IMR-90 (cell line): ENCODE data around the gene IL2RG. TPM values are rescaled to one million over a fixed set of nuclear protein-coding genes. Genes with fewer than 3 reads are reported as not detected.

ENCODE experiments used
- ATAC-seq: fragments of 200-7000 bp; cut with Tn5 transposase; 2 replicates; pipeline ENCODE4 v1.9.1; 2020; ENCODE audit warnings: low read depth, mild to moderate bottlenecking, moderate library complexity
- BruUV-seq: library from RNA; stranded (reverse); fragments of 400-500 nt; replicated peaks from 2 replicates; lab custom pipeline; 2021; lab: Mats Ljungman, UMichigan
- CTCF ChIA-PET: fragments of 300-600 bp; formaldehyde crosslinking; extraction: SDS; loops from one replicate; lab custom pipeline; 2021; ENCODE audit warnings: antibody characterized with exemption; lab: Yijun Ruan, JAX
- POLR2A ChIA-PET: fragments of 300-600 bp; sonication (Branson Sonifier 250); formaldehyde crosslinking; loops from one replicate; lab custom pipeline; 2022; ENCODE audit warnings: antibody characterized with exemption; ENCODE audit not compliant: unreplicated experiment; lab: Charles Lee
- DNase-seq: peaks from one replicate; pipeline ENCODE4 v3.0.0; 2013
- H2AFZ ChIP-seq: replicated peaks from 2 replicates; pipeline ENCODE3; 2013; ENCODE audit warnings: low read length, mild to moderate bottlenecking; ENCODE audit not compliant: poor library complexity
- H2AK5ac ChIP-seq: 2 replicates; pipeline ENCODE4 v1.6.1; 2013; ENCODE audit warnings: low read depth, low read length, inconsistent platforms
- H2AK9ac ChIP-seq: replicated peaks from 2 replicates; pipeline ENCODE3; 2013; ENCODE audit warnings: mild to moderate bottlenecking, low read depth, low read length, moderate library complexity; ENCODE audit not compliant: poor library complexity
- H2BK120ac ChIP-seq: 2 replicates; pipeline ENCODE4 v1.6.1; 2013; ENCODE audit warnings: low read depth, low read length, inconsistent platforms
- H2BK15ac ChIP-seq: 3 replicates; pipeline ENCODE4 v1.6.1; 2013; ENCODE audit warnings: low read depth, low read length, inconsistent platforms
- H2BK20ac ChIP-seq: 2 replicates; pipeline ENCODE4 v1.6.1; 2013; ENCODE audit warnings: low read depth, mild to moderate bottlenecking, inconsistent platforms, low read length, moderate library complexity
- H2BK5ac ChIP-seq: 2 replicates; pipeline ENCODE4 v1.6.1; 2013; ENCODE audit warnings: mild to moderate bottlenecking, low read depth, low read length, inconsistent platforms; ENCODE audit not compliant: poor library complexity, severe bottlenecking
- H3K14ac ChIP-seq: replicated peaks from 2 replicates; pipeline ENCODE4 v1.6.1; 2013; ENCODE audit warnings: low read depth, low read length, inconsistent platforms
- H3K18ac ChIP-seq: 2 replicates; pipeline ENCODE4 v1.6.1; 2013; ENCODE audit warnings: low read depth, low read length, control low read depth
- H3K23ac ChIP-seq: 2 replicates; pipeline ENCODE4 v1.6.1; 2013; ENCODE audit warnings: low read depth, low read length, inconsistent platforms
- H3K27ac ChIP-seq: 2 replicates; pipeline ENCODE4 v1.5.1; 2013; ENCODE audit warnings: mild to moderate bottlenecking, control low read depth, low read length; ENCODE audit not compliant: insufficient read depth
- H3K27me3 ChIP-seq: 2 replicates; pipeline ENCODE4 v1.6.1; 2013; ENCODE audit warnings: low read length; ENCODE audit not compliant: control insufficient read depth, insufficient read depth
- H3K36me3 ChIP-seq: 2 replicates; pipeline ENCODE4 v1.6.1; 2013; ENCODE audit warnings: low read length, mixed read lengths; ENCODE audit not compliant: control insufficient read depth, insufficient read depth
- H3K4ac ChIP-seq: 2 replicates; pipeline ENCODE4 v1.6.1; 2013; ENCODE audit warnings: low read depth, low read length, inconsistent platforms
- H3K4me1 ChIP-seq: 2 replicates; pipeline ENCODE4 v1.6.1; 2013; ENCODE audit warnings: low read length, mixed read lengths; ENCODE audit not compliant: control insufficient read depth, insufficient read depth
- H3K4me2 ChIP-seq: 2 replicates; pipeline ENCODE4 v1.6.1; 2013; ENCODE audit warnings: low read depth, mild to moderate bottlenecking, control low read depth, low read length, moderate library complexity
- H3K4me3 ChIP-seq: 2 replicates; pipeline ENCODE4 v1.5.1; 2013; ENCODE audit warnings: low read depth, mild to moderate bottlenecking, control low read depth, low read length, moderate library complexity; ENCODE audit not compliant: insufficient read depth
- H3K56ac ChIP-seq: 2 replicates; pipeline ENCODE4 v1.6.1; 2013; ENCODE audit warnings: low read length, inconsistent platforms; ENCODE audit not compliant: insufficient read depth; ENCODE audit errors: extremely low read depth
- H3K79me1 ChIP-seq, 2 experiments: 2 replicates each; pipeline ENCODE4 v1.6.1; 2013; ENCODE audit warnings: low read length in 2 of 2, inconsistent platforms in 1 of 2, low read depth in 1 of 2
- H3K9ac ChIP-seq: 2 replicates; pipeline ENCODE4 v1.6.1; 2013; ENCODE audit warnings: low read depth, low read length, control low read depth
- H3K9me1 ChIP-seq: 2 replicates; pipeline ENCODE4 v1.6.1; 2013; ENCODE audit warnings: low read length, inconsistent platforms; ENCODE audit not compliant: insufficient read depth
- H3K9me3 ChIP-seq: 2 replicates; pipeline ENCODE4 v1.6.1; 2013; ENCODE audit warnings: low read length; ENCODE audit not compliant: control insufficient read depth, insufficient read depth
- H4K20me1 ChIP-seq: 2 replicates; pipeline ENCODE4 v1.6.1; 2013; ENCODE audit warnings: low read length, inconsistent platforms; ENCODE audit not compliant: insufficient read depth
- H4K5ac ChIP-seq: 2 replicates; pipeline ENCODE4 v1.6.1; 2013; ENCODE audit warnings: mild to moderate bottlenecking, low read depth, low read length, control low read depth
- H4K8ac ChIP-seq, 2 experiments: 2 replicates each; pipeline ENCODE4 v1.6.1; 2013; ENCODE audit warnings: low read depth in 2 of 2, low read length in 2 of 2, control low read depth in 1 of 2, inconsistent platforms in 1 of 2
- H4K91ac ChIP-seq: 2 replicates; pipeline ENCODE4 v1.6.1; 2013; ENCODE audit warnings: low read depth, low read length, inconsistent platforms; ENCODE audit not compliant: insufficient read depth
- BHLHE40 ChIP-seq: fragments of 150-350 bp; IDR thresholded peaks from 2 replicates; pipeline ENCODE4 v1.6.1; 2016; ENCODE audit warnings: mild to moderate bottlenecking, low read depth, low read length
- CEBPB ChIP-seq: IDR thresholded peaks from 2 replicates; pipeline ENCODE4 v1.6.1; 2012; ENCODE audit warnings: low read depth, low read length, improper control_type of control experiment
- CHD1 ChIP-seq: IDR thresholded peaks from 2 replicates; pipeline ENCODE4 v1.6.1; 2012; ENCODE audit warnings: low read depth, low read length, improper control_type of control experiment
- CTCF ChIP-seq: conservative IDR thresholded peaks from 2 replicates; pipeline ENCODE4 v1.5.1; 2012; ENCODE audit warnings: mild to moderate bottlenecking, low read depth, low read length, improper control_type of control experiment
- ELK1 ChIP-seq: fragments of 150-350 bp; IDR thresholded peaks from 2 replicates; pipeline ENCODE4 v1.6.1; 2016; ENCODE audit warnings: low read depth, mild to moderate bottlenecking, low read length, moderate library complexity, borderline replicate concordance
- FOS ChIP-seq: fragments of 150-350 bp; IDR thresholded peaks from 2 replicates; pipeline ENCODE4 v1.6.1; 2016; ENCODE audit warnings: low read depth, low read length
- MAFK ChIP-seq: IDR thresholded peaks from 2 replicates; pipeline ENCODE4 v1.6.1; 2012; ENCODE audit warnings: low read depth, low read length, improper control_type of control experiment
- MAZ ChIP-seq: IDR thresholded peaks from 2 replicates; pipeline ENCODE4 v1.6.1; 2012; ENCODE audit warnings: low read depth, mild to moderate bottlenecking, low read length, improper control_type of control experiment, moderate library complexity, borderline replicate concordance
- MXI1 ChIP-seq: IDR thresholded peaks from 2 replicates; pipeline ENCODE4 v1.6.1; 2012; ENCODE audit warnings: low read depth, mild to moderate bottlenecking, low read length, moderate library complexity, borderline replicate concordance
- NFE2L2 ChIP-seq: fragments of 150-350 bp; IDR thresholded peaks from 2 replicates; pipeline ENCODE4 v1.6.1; 2016; ENCODE audit warnings: low read depth, mild to moderate bottlenecking, low read length
- POLR2A ChIP-seq: IDR thresholded peaks from 2 replicates; pipeline ENCODE4 v1.6.1; 2012; ENCODE audit warnings: mild to moderate bottlenecking, low read depth, low read length
- RAD21 ChIP-seq: IDR thresholded peaks from 2 replicates; pipeline ENCODE4 v1.6.1; 2012; ENCODE audit warnings: low read length, improper control_type of control experiment
- RCOR1 ChIP-seq: IDR thresholded peaks from 2 replicates; pipeline ENCODE4 v1.6.1; 2012; ENCODE audit warnings: mild to moderate bottlenecking, low read length, improper control_type of control experiment; ENCODE audit not compliant: insufficient replicate concordance
- RFX5 ChIP-seq: IDR thresholded peaks from 2 replicates; pipeline ENCODE4 v1.8.0; 2012; ENCODE audit warnings: low read depth, mild to moderate bottlenecking, low read length, moderate library complexity
- SMC3 ChIP-seq: fragments of 150-350 bp; IDR thresholded peaks from 2 replicates; pipeline ENCODE4 v1.6.1; 2016; ENCODE audit warnings: low read depth, mild to moderate bottlenecking, antibody characterized with exemption, low read length, moderate library complexity
- WGBS, 2 experiments: methylation state at CpG; one replicate each; pipeline versions ENCODE4 v1.1.5 to v1.1.7; 2013; ENCODE audit warnings: missing lambda C conversion rate in 2 of 2; ENCODE audit not compliant: insufficient read length in 1 of 2; ENCODE audit errors: extremely low coverage in 2 of 2; 5-methylcytosine and 5-hydroxymethylcytosine counted together
- dilution Hi-C: fragments of 300-500 bp; cut with HindIII; formaldehyde crosslinking; loops from one replicate; pipeline ENCODE4 v1.14.3; 2018; ENCODE audit warnings: low sequenced_read_pairs; ENCODE audit not compliant: unreplicated experiment
- in situ Hi-C: fragments of 300-500 bp; cut with MboI; formaldehyde crosslinking; loops from 3 replicates; pipeline ENCODE4 v1.14.3; 2019; ENCODE audit warnings: low sequenced_read_pairs, inconsistent platforms, mixed read lengths
- intact Hi-C: fragments of 100-400 bp; cut with micrococcal nuclease; formaldehyde crosslinking; loops from 2 replicates; pipeline ENCODE4 v1.10.0; 2022
- polyA plus RNA-seq, 3 experiments: library from polyadenylated mRNA; depleted of rRNA; stranded (reverse); fragments of >200 nt; gene quantifications; 2 replicates each; pipeline ENCODE4 v1.2.3, GENCODE V29; 2012; ENCODE audit warnings: low replicate concordance in 1 of 3
- total RNA-seq: library from RNA; depleted of rRNA; stranded (reverse); fragments of >200 nt; gene quantifications from 2 replicates; pipeline ENCODE4 v1.2.3, GENCODE V29; 2012
- TF ChIP-seq, protein P1 (sequence below): fragments of 150-350 bp; IDR thresholded peaks from 2 replicates; pipeline ENCODE4 v1.6.1; 2017; ENCODE audit warnings: mild to moderate bottlenecking, antibody characterized with exemption, low read length, low read depth

Gene IL2RG
- total and polyA plus RNA-seq, 2 of the 4 experiments (the other 2 are of a cell fraction), result not detected

DNA sequence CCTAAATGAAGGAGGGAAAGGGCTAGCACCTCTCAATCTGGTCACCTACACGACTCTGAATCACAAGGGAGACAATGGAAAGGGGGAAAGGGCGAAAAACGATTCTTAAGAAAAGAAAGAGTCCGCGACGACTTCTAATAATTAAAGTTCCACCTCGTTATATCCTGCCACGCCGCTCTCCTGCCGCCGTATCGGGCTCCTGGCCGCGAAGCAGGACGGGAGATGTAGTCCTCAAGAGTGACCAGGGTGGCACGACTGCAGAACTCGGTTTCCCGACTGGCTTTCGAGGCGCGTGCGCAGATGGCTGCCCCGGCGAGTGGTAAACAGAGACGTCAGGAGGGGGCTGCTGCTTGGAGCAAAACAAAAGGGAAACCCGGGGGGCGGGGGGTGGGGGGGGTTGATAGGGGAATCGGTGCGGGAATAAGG is 15.8 kb downstream of the IL2RG start, which contains the start of gene FOXO4:
FOXO4 (plus strand) TSS at position 297 of the 426 bp plus-strand sequence. CDS start 678 bp downstream, outside the sequence.
- no peak within 1 kb of the TSS for H2BK5ac ChIP-seq
- peak within 1 kb of the TSS; percentile 73 for H3K56ac ChIP-seq
- peaks cover 18% of the 10 kb centered on the region for H3K27me3 ChIP-seq
- peak within 1 kb of the TSS; percentile 99 for H4K5ac ChIP-seq
- dilution Hi-C loops (no loop called here), intact Hi-C loops (no loop called here), in situ Hi-C loops (no loop called here)
- H3K36me3 ChIP-seq, result no peaks in the 10 kb centered on the region
- H4K8ac ChIP-seq, result peak within 1 kb of the TSS; percentile 90 to 91; a peak in 3 of 4 replicates
- H4K20me1 ChIP-seq, result no peaks in the 10 kb centered on the region
- peak within 1 kb of the TSS; percentile 97 for H3K4me2 ChIP-seq
- peak within 1 kb of the TSS; percentile 86 for H3K9ac ChIP-seq
- peak within 1 kb of the TSS; percentile 68 for H3K4ac ChIP-seq
- peak within 1 kb of the TSS; percentile 79 for H3K23ac ChIP-seq
- no peak within 1 kb of the TSS for H2BK20ac ChIP-seq
- no peaks in the 10 kb centered on the region for H3K9me3 ChIP-seq
- no peaks in the 10 kb centered on the region for H3K9me1 ChIP-seq
- peak within 1 kb of the TSS; percentile 26 for H4K91ac ChIP-seq
- peak within 1 kb of the TSS; percentile 95; the same call in 1 of the 2 replicates for H3K18ac ChIP-seq
- POLR2A ChIA-PET, result no interaction called here
- no peaks in the 10 kb centered on the region for H3K4me1 ChIP-seq
- no peak within 1 kb of the TSS for H2BK15ac ChIP-seq
- no peak within 1 kb of the TSS for H3K27ac ChIP-seq
- TF ChIP-seq FOS (no peak), BHLHE40 (no peak), CHD1 (no peak), CEBPB (no peak), RAD21 (no peak), ELK1 (no peak), NFE2L2 (no peak), CTCF (no peak), RCOR1 (no peak), POLR2A (no peak), MAZ (peak; percentile 50; the same call in 1 of the 2 replicates), RFX5 (no peak), MXI1 (peak; percentile 35; the same call in 1 of the 2 replicates), SMC3 (no peak), MAFK (no peak)
- TF ChIP-seq, protein P1, sequence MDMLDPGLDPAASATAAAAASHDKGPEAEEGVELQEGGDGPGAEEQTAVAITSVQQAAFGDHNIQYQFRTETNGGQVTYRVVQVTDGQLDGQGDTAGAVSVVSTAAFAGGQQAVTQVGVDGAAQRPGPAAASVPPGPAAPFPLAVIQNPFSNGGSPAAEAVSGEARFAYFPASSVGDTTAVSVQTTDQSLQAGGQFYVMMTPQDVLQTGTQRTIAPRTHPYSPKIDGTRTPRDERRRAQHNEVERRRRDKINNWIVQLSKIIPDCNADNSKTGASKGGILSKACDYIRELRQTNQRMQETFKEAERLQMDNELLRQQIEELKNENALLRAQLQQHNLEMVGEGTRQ, result no peak
- H2AK9ac ChIP-seq, result peak within 1 kb of the TSS; percentile 74
- H2BK120ac ChIP-seq, result 0 out of 2 replicates have a peak within 1 kb of the TSS, but pooled peaks have one; percentile 20
- H3K4me3 ChIP-seq, result peak within 1 kb of the TSS; percentile 89
- CTCF ChIA-PET, result no interaction called here
- H2AK5ac ChIP-seq, result no peak within 1 kb of the TSS
- ATAC-seq (peak; percentile 95), DNase-seq (peak; percentile 80)
- WGBS, 2 experiments, result 11% methylated on average over 11 of the region's 29 CpGs; no CpG with 5 or more reads in 1 of the 2 experiments
- H2AFZ ChIP-seq, result peak within 1 kb of the TSS; percentile 91
- H3K14ac ChIP-seq, result peak within 1 kb of the TSS; percentile 58
- BruUV-seq, result no TSS peak
- no peaks in the 10 kb centered on the region for H3K79me1 ChIP-seq
